Activated T-helper 1 cell treated with anti-CD3 and anti-CD28 coated beads, Interleukin-12 subunit alpha, Interleukin-12 subunit beta, Interleukin-2, Interleukin-4 antibody, amounts not matched to agents 30 ng/mL and 10 ng/mL and 1 ng/mL, durations not matched to agents 14 hours and 24 hours and 36 hours (primary cell): Measurements from ENCODE around the gene ANKRD29. TPM values are rescaled to one million over a fixed set of nuclear protein-coding genes. Genes with fewer than 3 reads are reported as not detected.
"Not testable (repeated sequence)": the region's sequence is repeated elsewhere in the genome, so short reads cannot be mapped to it uniquely, and the experiment has no call there.

ENCODE experiments used
- DNase-seq: peaks from one replicate; pipeline ENCODE4 v3.0.0; 2021; ENCODE audit warnings: low spot score
- H3K27ac Mint-ChIP-seq: one replicate; pipeline ENCODE4 v1.8.0; 2021; ENCODE audit warnings: mild to moderate bottlenecking, mixed read lengths
- H3K27me3 Mint-ChIP-seq: one replicate; pipeline ENCODE4 v1.8.0; 2022; ENCODE audit warnings: mild to moderate bottlenecking, moderate library complexity, mixed read lengths; ENCODE audit not compliant: insufficient read depth
- H3K36me3 Mint-ChIP-seq: one replicate; pipeline ENCODE4 v1.8.0; 2021; ENCODE audit warnings: low read depth, mixed read lengths
- H3K4me1 Mint-ChIP-seq: one replicate; pipeline ENCODE4 v1.8.0; 2021; ENCODE audit warnings: low read depth, mixed read lengths
- H3K4me3 Mint-ChIP-seq: one replicate; pipeline ENCODE4 v1.8.0; 2021; ENCODE audit warnings: mild to moderate bottlenecking, moderate library complexity, mixed read lengths
- H3K9me3 Mint-ChIP-seq: one replicate; pipeline ENCODE4 v1.8.0; 2021; ENCODE audit warnings: mixed read lengths
- intact Hi-C: fragments of 100-400 bp; cut with micrococcal nuclease; formaldehyde crosslinking; loops from one replicate; pipeline ENCODE4 v1.15.1; 2024
- total RNA-seq: library from RNA; stranded (reverse); gene quantifications from 2 replicates; pipeline ENCODE4 v1.2.3, GENCODE V29; 2022

Gene ANKRD29
- total RNA-seq, 1 donor from 2014 or later, result not detected

- DNase-seq, result no peak
- Mint-ChIP-seq H3K4me3 (peak overlapping the region; percentile 94), H3K9me3 (no peaks in the 10 kb centered on the region), H3K4me1 (peaks cover 36% of the 10 kb centered on the region), H3K36me3 (peaks cover 7% of the 10 kb centered on the region), H3K27me3 (peaks cover 3% of the 10 kb centered on the region), H3K27ac (peak overlapping the region; percentile 93)
- intact Hi-C loops, result loop anchor here (1.0 to 10.0 kb wide), 8 partner anchors 24 to 788 kb away; partner anchors contain the start of genes CABLES1 and RBBP8
Observed at GRCh38 chr18:23587220-23587642, 75.5 kb downstream of the ANKRD29 start.

- Mint-ChIP-seq H3K36me3 (peaks cover 13% of the 10 kb centered on the region), H3K4me1 (peaks cover 42% of the 10 kb centered on the region), H3K27ac (peak within 1 kb of the TSS; percentile 93), H3K9me3 (no peaks in the 10 kb centered on the region), H3K27me3 (peaks cover 3% of the 10 kb centered on the region), H3K4me3 (peak within 1 kb of the TSS; percentile 94)
- intact Hi-C loops, result loop anchor here (1.0 to 10.0 kb wide), 15 partner anchors 12 to 788 kb away; partner anchors contain the start of genes CABLES1, RBBP8, RIOK3 and RMC1
- DNase-seq, result peak; percentile 92
Observed at GRCh38 chr18:23586249-23587196, 76.2 kb downstream of the ANKRD29 start, which contains the start of gene NPC1. TSS of gene NPC1 (minus strand) at chr18:23586506. CDS start at chr18:23586343, 163 bp downstream.

GRCh38 chr18:23585897-23586248 lies 76.8 kb downstream of the ANKRD29 start:
- H3K4me1 Mint-ChIP-seq, result peaks cover 49% of the 10 kb centered on the region
- H3K4me3 Mint-ChIP-seq, result peak overlapping the region; percentile 94
- DNase-seq, result no peak
- peaks cover 3% of the 10 kb centered on the region for H3K27me3 Mint-ChIP-seq
- H3K9me3 Mint-ChIP-seq, result no peaks in the 10 kb centered on the region
- intact Hi-C loops, result loop anchor here (1.0 to 10.0 kb wide), 13 partner anchors 12 to 787 kb away; partner anchors contain the start of genes CABLES1, RBBP8, RIOK3 and RMC1
- H3K27ac Mint-ChIP-seq, result peak overlapping the region; percentile 93
- H3K36me3 Mint-ChIP-seq, result peaks cover 17% of the 10 kb centered on the region

- intact Hi-C loops, result loop anchor here (5.0 to 10.0 kb wide), 4 partner anchors 148 to 653 kb away; partner anchors contain the start of genes CABLES1 and RBBP8
- no peak for DNase-seq
- peaks cover 19% of the 10 kb centered on the region for H3K36me3 Mint-ChIP-seq
- no peaks in the 10 kb centered on the region for H3K9me3 Mint-ChIP-seq
- peak overlapping the region; percentile 93 for H3K27ac Mint-ChIP-seq
- peaks cover 55% of the 10 kb centered on the region for H3K4me1 Mint-ChIP-seq
- H3K27me3 Mint-ChIP-seq, result peaks cover 3% of the 10 kb centered on the region
- H3K4me3 Mint-ChIP-seq, result peak overlapping the region; percentile 94
Observed at GRCh38 chr18:23585007-23585871, 77.5 kb downstream of the ANKRD29 start.

- Mint-ChIP-seq H3K27ac (no peak overlapping the region), H3K27me3 (peaks cover 3% of the 10 kb centered on the region), H3K4me1 (peaks cover 62% of the 10 kb centered on the region), H3K36me3 (peaks cover 23% of the 10 kb centered on the region), H3K9me3 (no peaks in the 10 kb centered on the region), H3K4me3 (peak overlapping the region; percentile 49)
- intact Hi-C loops, result loop anchor here (10.0 kb wide), 2 partner anchors 350 to 450 kb away; partner anchors contain the start of gene CABLES1
- DNase-seq, result no peak
Observed at GRCh38 chr18:23584019-23584983, 78.4 kb downstream of the ANKRD29 start.

- Mint-ChIP-seq H3K4me1 (peaks cover 72% of the 10 kb centered on the region), H3K4me3 (peak overlapping the region; percentile 49), H3K36me3 (peaks cover 30% of the 10 kb centered on the region), H3K27ac (no peak overlapping the region), H3K27me3 (peaks cover 3% of the 10 kb centered on the region), H3K9me3 (no peaks in the 10 kb centered on the region)
- intact Hi-C loops, result loop anchor here (10.0 kb wide), 2 partner anchors 348 to 448 kb away; partner anchors contain the start of gene CABLES1
- DNase-seq, result no peak
Observed at GRCh38 chr18:23583071-23583865, 79.4 kb downstream of the ANKRD29 start.

- Mint-ChIP-seq H3K27ac (no peak overlapping the region), H3K36me3 (peaks cover 35% of the 10 kb centered on the region), H3K4me3 (no peak overlapping the region), H3K27me3 (no peaks in the 10 kb centered on the region), H3K4me1 (peaks cover 69% of the 10 kb centered on the region), H3K9me3 (no peaks in the 10 kb centered on the region)
- no peak for DNase-seq
- intact Hi-C loops, result loop anchor here (10.0 kb wide), 2 partner anchors 346 to 446 kb away; partner anchors contain the start of gene CABLES1
Observed at GRCh38 chr18:23580677-23581367, 81.9 kb downstream of the ANKRD29 start.

GRCh38 chr18:23578891-23579653 lies 83.6 kb downstream of the ANKRD29 start:
- Mint-ChIP-seq H3K27ac (no peak overlapping the region), H3K9me3 (no peaks in the 10 kb centered on the region), H3K36me3 (peaks cover 45% of the 10 kb centered on the region), H3K4me3 (peak overlapping the region; percentile 0), H3K27me3 (no peaks in the 10 kb centered on the region), H3K4me1 (peaks cover 67% of the 10 kb centered on the region)
- intact Hi-C loops, result no loop called here
- no peak for DNase-seq

- Mint-ChIP-seq H3K36me3 (peaks cover 40% of the 10 kb centered on the region), H3K4me3 (no peak overlapping the region)
- intact Hi-C loops, result no loop called here
Observed at GRCh38 chr18:23578067-23578701, 84.5 kb downstream of the ANKRD29 start.

GRCh38 chr18:23577521-23577920 lies 85.2 kb downstream of the ANKRD29 start:
- H3K4me1 Mint-ChIP-seq, result peaks cover 66% of the 10 kb centered on the region
- H3K27ac Mint-ChIP-seq, H3K4me3 Mint-ChIP-seq, intact Hi-C loops, H3K9me3 Mint-ChIP-seq, DNase-seq, H3K27me3 Mint-ChIP-seq: not testable (repeated sequence)
- H3K36me3 Mint-ChIP-seq, result peaks cover 40% of the 10 kb centered on the region

More at GRCh38 chr18:23578067-23578701, 84.5 kb downstream of the ANKRD29 start:
- Mint-ChIP-seq H3K4me1 (peaks cover 67% of the 10 kb centered on the region), H3K27me3 (no peaks in the 10 kb centered on the region), H3K9me3 (no peaks in the 10 kb centered on the region), H3K27ac (peak overlapping the region; percentile 5)
- no peak for DNase-seq
